ENCODE results near the gene ZNF701.
"Not testable (repeated sequence)": the region's sequence is repeated elsewhere in the genome, so short reads cannot be mapped to it uniquely, and the experiment has no call there.

Gene ZNF701

DNA sequence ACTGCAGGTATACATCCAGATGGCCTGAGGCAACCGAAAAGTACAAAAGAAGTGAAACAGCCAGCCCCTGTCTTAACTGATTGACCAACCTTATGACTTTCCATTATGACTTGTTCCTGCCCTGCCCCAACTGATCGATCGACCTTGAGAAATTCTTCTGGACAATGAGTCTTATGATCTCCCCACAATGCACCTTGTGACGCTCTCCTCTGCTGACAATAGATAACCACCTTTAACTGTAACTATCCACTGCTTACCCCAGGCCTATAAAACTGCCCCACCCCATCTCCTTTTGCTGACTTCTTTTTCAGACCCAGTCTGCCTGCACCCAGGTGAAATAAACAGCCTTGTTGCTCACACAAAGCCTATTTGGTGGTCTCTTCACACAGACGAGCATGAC is 56.8 kb downstream of the ZNF701 start:
- TF ChIP-seq SPI1 (IDR thresholded peaks at IDR 0.05; ENCODE audit: borderline replicate concordance, low read depth) (no peak), GABPA (IDR thresholded peaks at IDR 0.05; ENCODE audit: low read depth) (no peak), POLR2AphosphoS5 (IDR thresholded peaks at IDR 0.05; ENCODE audit: low read depth) (no peak)
- TF ChIP-seq, protein P1, sequence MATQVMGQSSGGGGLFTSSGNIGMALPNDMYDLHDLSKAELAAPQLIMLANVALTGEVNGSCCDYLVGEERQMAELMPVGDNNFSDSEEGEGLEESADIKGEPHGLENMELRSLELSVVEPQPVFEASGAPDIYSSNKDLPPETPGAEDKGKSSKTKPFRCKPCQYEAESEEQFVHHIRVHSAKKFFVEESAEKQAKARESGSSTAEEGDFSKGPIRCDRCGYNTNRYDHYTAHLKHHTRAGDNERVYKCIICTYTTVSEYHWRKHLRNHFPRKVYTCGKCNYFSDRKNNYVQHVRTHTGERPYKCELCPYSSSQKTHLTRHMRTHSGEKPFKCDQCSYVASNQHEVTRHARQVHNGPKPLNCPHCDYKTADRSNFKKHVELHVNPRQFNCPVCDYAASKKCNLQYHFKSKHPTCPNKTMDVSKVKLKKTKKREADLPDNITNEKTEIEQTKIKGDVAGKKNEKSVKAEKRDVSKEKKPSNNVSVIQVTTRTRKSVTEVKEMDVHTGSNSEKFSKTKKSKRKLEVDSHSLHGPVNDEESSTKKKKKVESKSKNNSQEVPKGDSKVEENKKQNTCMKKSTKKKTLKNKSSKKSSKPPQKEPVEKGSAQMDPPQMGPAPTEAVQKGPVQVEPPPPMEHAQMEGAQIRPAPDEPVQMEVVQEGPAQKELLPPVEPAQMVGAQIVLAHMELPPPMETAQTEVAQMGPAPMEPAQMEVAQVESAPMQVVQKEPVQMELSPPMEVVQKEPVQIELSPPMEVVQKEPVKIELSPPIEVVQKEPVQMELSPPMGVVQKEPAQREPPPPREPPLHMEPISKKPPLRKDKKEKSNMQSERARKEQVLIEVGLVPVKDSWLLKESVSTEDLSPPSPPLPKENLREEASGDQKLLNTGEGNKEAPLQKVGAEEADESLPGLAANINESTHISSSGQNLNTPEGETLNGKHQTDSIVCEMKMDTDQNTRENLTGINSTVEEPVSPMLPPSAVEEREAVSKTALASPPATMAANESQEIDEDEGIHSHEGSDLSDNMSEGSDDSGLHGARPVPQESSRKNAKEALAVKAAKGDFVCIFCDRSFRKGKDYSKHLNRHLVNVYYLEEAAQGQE (IDR thresholded peaks at IDR 0.05; ENCODE audit: insufficient replicate concordance, low read depth): no peak
- TF ChIP-seq, protein P2, sequence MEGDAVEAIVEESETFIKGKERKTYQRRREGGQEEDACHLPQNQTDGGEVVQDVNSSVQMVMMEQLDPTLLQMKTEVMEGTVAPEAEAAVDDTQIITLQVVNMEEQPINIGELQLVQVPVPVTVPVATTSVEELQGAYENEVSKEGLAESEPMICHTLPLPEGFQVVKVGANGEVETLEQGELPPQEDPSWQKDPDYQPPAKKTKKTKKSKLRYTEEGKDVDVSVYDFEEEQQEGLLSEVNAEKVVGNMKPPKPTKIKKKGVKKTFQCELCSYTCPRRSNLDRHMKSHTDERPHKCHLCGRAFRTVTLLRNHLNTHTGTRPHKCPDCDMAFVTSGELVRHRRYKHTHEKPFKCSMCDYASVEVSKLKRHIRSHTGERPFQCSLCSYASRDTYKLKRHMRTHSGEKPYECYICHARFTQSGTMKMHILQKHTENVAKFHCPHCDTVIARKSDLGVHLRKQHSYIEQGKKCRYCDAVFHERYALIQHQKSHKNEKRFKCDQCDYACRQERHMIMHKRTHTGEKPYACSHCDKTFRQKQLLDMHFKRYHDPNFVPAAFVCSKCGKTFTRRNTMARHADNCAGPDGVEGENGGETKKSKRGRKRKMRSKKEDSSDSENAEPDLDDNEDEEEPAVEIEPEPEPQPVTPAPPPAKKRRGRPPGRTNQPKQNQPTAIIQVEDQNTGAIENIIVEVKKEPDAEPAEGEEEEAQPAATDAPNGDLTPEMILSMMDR (IDR thresholded peaks at IDR 0.05; ENCODE audit: insufficient read depth, low read length): no peak

DNA sequence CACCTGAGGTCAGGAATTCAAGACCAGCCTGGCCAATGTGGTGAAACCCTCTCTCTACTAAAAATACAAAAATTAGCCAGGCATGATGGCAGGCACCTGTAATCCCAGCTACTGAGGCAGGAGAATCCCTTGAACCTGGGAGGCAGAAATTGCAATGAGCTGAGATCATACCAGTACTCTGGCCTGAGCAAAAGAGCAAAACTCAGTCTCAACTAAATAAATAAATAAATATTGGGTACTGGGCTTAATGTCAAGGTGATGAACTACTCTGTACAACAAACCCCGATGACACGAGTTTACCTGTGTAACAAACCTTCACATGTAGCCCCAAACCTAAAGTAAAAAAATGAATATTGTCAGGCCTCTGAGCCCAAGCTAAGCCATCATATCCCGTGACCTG is 57.4 kb downstream of the ZNF701 start:
- not testable (repeated sequence) for H3K27me3 ChIP-seq (ENCODE audit: insufficient read depth, poor library complexity, severe bottlenecking); H3K4me3 ChIP-seq (replicated peaks; ENCODE audit: insufficient read depth, low read length); H3K27ac ChIP-seq (replicated peaks); DNase-seq (ENCODE audit: low read depth in 1 of 2, low spot score in 1 of 2)

More for the DNA sequence above, 56.8 kb downstream of the ZNF701 start:
- H3K4me3 ChIP-seq (replicated peaks; ENCODE audit: insufficient read depth, low read length): no peak overlapping the region
- DNase-seq (ENCODE audit: low read depth in 1 of 2, low spot score in 1 of 2): no peak
- H3K27ac ChIP-seq (replicated peaks): no peak overlapping the region
- no peaks in the 10 kb centered on the region for H3K27me3 ChIP-seq (ENCODE audit: insufficient read depth, poor library complexity, severe bottlenecking)

DNA sequence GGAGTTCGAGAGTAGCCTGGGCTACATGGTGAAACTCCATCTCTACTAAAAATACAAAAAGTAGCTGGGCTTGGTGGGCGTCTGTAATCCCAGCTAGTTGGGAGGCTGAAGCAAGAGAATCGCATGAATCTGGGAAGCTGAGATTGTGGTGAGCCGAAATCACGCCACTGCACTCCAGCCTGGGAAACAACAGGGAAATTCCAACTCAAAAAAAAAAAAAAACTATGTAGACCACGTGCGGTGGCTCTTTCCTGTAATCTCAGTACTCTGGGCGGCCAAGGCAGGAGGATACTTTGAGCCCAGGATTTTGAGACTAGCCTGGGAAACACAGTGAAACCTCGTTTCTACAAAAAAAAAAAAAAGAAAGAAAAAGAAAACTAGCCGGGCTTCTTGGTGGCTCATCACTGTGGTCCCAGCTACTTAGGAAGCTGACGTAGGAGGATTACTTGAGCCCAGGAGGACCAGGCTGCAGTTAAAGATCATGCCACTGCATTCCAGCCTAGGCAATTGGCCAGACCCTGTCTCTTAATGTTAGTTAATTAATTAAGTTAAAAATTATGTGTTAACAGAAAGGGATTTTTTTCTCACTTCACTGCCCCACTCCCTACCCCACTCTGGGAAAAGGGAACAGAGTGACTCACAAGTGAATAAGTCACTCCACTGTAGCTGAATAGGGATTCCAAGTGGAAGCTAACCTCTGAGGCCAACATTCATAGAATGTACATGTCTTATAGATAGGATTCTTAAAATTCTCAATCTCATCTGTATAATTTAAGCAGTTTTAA is 65.9 kb downstream of the ZNF701 start:
- H3K27ac ChIP-seq (replicated peaks): no peak overlapping the region
- DNase-seq (ENCODE audit: low read depth in 1 of 2, low spot score in 1 of 2): no peak
- TF ChIP-seq POLR2AphosphoS5 (IDR thresholded peaks at IDR 0.05; ENCODE audit: low read depth) (no peak), SPI1 (IDR thresholded peaks at IDR 0.05; ENCODE audit: borderline replicate concordance, low read depth) (no peak)
- TF ChIP-seq, protein P2 (IDR thresholded peaks at IDR 0.05; ENCODE audit: insufficient read depth, low read length): no peak
- no peaks in the 10 kb centered on the region for H3K27me3 ChIP-seq (ENCODE audit: insufficient read depth, poor library complexity, severe bottlenecking)
- H3K4me3 ChIP-seq (replicated peaks; ENCODE audit: insufficient read depth, low read length): no peak overlapping the region
